Fibroblast of pulmonary artery (primary cell): ENCODE measurements around the gene MCTP2.

Source experiments
- DNase-seq: peaks from one replicate; pipeline ENCODE4 v3.0.0-alpha.2; 2010; ENCODE audit warnings: low read depth
- H3K4me3 ChIP-seq: replicated peaks from 2 replicates; pipeline ENCODE4 v1.5.1; 2011; ENCODE audit warnings: low read depth, mild to moderate bottlenecking, control low read depth, low read length, moderate library complexity
- TF ChIP-seq, protein P1 (sequence below): IDR thresholded peaks from 2 replicates; pipeline ENCODE4 v1.5.1; 2011; ENCODE audit warnings: mild to moderate bottlenecking, control low read depth, low read length, inconsistent platforms; ENCODE audit errors: missing control alignments

Gene MCTP2

DNA sequence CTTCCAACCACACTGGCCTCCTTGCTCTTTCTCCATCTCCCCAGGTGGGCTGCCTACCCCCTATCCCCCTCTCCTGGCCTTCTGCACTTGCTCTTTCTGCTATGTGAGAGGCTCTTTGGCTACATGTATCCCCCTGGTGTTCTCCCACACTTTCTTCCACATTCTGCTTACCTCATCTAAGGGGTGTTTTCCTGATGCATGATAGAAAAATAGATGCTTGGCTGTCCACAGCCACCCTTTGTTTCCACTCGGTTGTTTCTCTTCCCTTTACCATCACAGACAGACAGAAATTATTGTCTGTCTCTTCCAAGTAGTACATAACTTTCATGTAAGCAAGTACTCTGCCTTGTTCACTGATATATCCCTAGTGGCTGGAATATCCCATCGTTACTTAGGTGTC, 39.2 kb downstream of the MCTP2 start:
- no peak overlapping the region for H3K4me3 ChIP-seq
- TF ChIP-seq, protein P1, sequence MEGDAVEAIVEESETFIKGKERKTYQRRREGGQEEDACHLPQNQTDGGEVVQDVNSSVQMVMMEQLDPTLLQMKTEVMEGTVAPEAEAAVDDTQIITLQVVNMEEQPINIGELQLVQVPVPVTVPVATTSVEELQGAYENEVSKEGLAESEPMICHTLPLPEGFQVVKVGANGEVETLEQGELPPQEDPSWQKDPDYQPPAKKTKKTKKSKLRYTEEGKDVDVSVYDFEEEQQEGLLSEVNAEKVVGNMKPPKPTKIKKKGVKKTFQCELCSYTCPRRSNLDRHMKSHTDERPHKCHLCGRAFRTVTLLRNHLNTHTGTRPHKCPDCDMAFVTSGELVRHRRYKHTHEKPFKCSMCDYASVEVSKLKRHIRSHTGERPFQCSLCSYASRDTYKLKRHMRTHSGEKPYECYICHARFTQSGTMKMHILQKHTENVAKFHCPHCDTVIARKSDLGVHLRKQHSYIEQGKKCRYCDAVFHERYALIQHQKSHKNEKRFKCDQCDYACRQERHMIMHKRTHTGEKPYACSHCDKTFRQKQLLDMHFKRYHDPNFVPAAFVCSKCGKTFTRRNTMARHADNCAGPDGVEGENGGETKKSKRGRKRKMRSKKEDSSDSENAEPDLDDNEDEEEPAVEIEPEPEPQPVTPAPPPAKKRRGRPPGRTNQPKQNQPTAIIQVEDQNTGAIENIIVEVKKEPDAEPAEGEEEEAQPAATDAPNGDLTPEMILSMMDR: no peak
- no peak for DNase-seq

- TF ChIP-seq, protein P1: no peak
- H3K4me3 ChIP-seq: no peak overlapping the region
- DNase-seq: no peak
These were observed 41.0 kb downstream of the MCTP2 start for GRCh38 chr15:94272251-94272898.

GRCh38 chr15:94273826-94274225, 42.5 kb downstream of the MCTP2 start:
- no peak overlapping the region for H3K4me3 ChIP-seq
- DNase-seq: no peak
- TF ChIP-seq, protein P1: no peak

DNA sequence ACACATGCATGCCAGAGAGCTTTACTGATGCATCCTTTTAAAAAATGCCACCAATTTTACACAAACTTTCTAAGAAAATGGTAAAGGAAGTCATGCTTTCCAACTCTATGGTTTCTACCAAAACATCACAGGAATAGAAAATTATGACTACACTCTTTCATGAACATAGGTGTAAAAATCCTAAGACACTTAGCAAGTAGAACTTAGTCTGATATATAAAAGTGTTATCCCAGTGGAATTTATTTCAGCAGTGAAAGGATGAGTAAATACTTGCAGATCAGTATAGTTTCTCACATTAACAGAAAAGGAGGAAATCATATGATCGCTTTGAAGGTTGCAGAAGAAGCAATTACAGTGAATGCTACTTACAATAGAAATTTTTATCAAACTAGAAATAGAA, 43.4 kb downstream of the MCTP2 start:
- TF ChIP-seq, protein P1: no peak
- H3K4me3 ChIP-seq: no peak overlapping the region
- no peak for DNase-seq

DNA sequence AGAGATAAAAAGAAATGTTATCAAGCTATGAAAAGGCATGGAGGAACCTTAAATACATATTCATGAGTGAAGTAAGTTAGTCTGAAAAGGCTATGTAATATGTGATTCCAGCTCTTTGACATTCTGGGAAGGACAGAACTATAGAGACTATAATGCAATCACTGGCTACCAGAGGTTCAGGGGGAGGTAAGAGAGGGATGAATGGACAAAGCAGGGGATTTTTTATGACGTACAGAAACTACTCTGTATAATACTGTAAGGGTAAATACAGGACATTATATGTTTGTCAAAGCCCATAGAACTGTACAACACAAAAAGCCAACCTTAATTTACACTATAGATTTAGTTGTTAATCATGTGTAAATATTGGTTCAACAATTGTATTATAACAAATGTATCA, 46.1 kb downstream of the MCTP2 start:
- H3K4me3 ChIP-seq: no peak overlapping the region
- DNase-seq: no peak
- TF ChIP-seq, protein P1: no peak

DNA sequence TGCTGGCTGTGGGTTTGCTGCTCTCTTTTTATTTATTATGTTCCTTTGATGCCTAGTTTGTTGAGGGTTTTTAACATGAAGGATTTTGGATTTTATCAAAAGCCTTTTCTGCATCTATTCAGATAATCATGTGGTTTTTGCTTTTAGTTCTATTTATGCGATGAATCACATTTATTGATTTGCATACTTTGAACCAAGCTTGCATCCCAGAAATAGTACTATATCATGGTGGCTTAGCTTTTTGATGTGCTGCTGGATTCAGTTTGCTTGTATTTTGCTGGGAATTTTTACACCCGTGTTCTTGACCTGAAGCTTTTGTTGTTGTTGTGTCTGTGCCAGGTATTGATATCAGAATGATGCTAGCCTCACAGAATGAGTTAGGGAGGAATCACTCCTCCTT, 48.4 kb downstream of the MCTP2 start:
- DNase-seq: no peak

More for the DNA sequence above, 48.4 kb downstream of the MCTP2 start:
- no peak overlapping the region for H3K4me3 ChIP-seq
- TF ChIP-seq, protein P1: no peak
